Peyer's patch (tissue), 4 donors: Measurements from ENCODE around the gene AP2B1. TPM values are rescaled to one million over a fixed set of nuclear protein-coding genes. Genes with fewer than 3 reads are reported as not detected.
"Not testable (repeated sequence)": the region's sequence is repeated elsewhere in the genome, so short reads cannot be mapped to it uniquely, and the experiment has no call there.

Source experiments
- DNase-seq, 3 donors: peaks; one replicate each; pipeline ENCODE4 v3.0.0-alpha.2; 2017 to 2019
- H3K27ac ChIP-seq, 4 donors: fragments of 200-600 bp; sonication (generic); one replicate each; pipeline ENCODE4 v1.5.1; 2016 to 2019
- H3K27me3 ChIP-seq, 2 donors: fragments of 200-600 bp; sonication (generic); one replicate each; pipeline ENCODE4 v1.5.1; 2019
- H3K36me3 ChIP-seq, 3 donors: fragments of 200-600 bp; sonication (generic); one replicate each; pipeline ENCODE4 v1.5.1; 2016 to 2019
- H3K4me1 ChIP-seq, 4 donors: fragments of 200-600 bp; sonication (generic); one replicate each; pipeline ENCODE4 v1.5.1; 2016 to 2019
- H3K4me3 ChIP-seq, 4 donors: fragments of 200-600 bp; sonication (generic); 1 replicate in 3 of 4; 2 replicates in 1 of 4; pipeline ENCODE4 v1.5.1; 2016 to 2019; ENCODE audit warnings: mild to moderate bottlenecking in 1 of 4
- H3K9me3 ChIP-seq, 4 donors: fragments of 200-600 bp; sonication (generic); one replicate each; pipeline ENCODE4 v1.5.1; 2016 to 2019; ENCODE audit warnings: mild to moderate bottlenecking in 1 of 4
- CTCF ChIP-seq, 6 experiments: fragments of 450-650 bp in 4 of 6; fragments of 200-600 bp in 2 of 6; sonication (generic) in 1 of 6; IDR thresholded peaks; one replicate each; pipeline ENCODE4 v1.5.1; 2017 to 2019; ENCODE audit warnings: antibody characterized with exemption in 6 of 6, mild to moderate bottlenecking in 3 of 6, moderate library complexity in 1 of 6
- POLR2A ChIP-seq, 2 donors: fragments of 450-650 bp; IDR thresholded peaks; one replicate each; pipeline ENCODE4 v1.5.1; 2017; ENCODE audit warnings: antibody characterized with exemption in 2 of 2, mild to moderate bottlenecking in 2 of 2, moderate library complexity in 2 of 2
- total RNA-seq, 4 donors: library from RNA; depleted of rRNA; stranded (reverse); fragments of >200 nt; gene quantifications; one replicate each; pipeline ENCODE4 v1.1.0, GENCODE V29; 2016

Gene AP2B1
- total RNA-seq, 4 donors from 2014 or later = 46.2 to 75.3 (median 66.6) TPM

GRCh38 chr17:35698800-35699199 is 111.7 kb downstream of the AP2B1 start:
- no peaks in the 10 kb centered on the region for H3K4me1 ChIP-seq
- no peaks in the 10 kb centered on the region for H3K9me3 ChIP-seq
- H3K4me3 ChIP-seq = no peak overlapping the region
- H3K36me3 ChIP-seq = peaks cover 0 to 27% (median 0%) of the 10 kb centered on the region in 3 donors
- TF ChIP-seq CTCF (IDR thresholded peaks at IDR 0.05) (no peak), POLR2A (IDR thresholded peaks at IDR 0.05) (no peak)
- H3K27me3 ChIP-seq = no peaks in the 10 kb centered on the region
- DNase-seq = no peak
- no peak overlapping the region for H3K27ac ChIP-seq

DNA sequence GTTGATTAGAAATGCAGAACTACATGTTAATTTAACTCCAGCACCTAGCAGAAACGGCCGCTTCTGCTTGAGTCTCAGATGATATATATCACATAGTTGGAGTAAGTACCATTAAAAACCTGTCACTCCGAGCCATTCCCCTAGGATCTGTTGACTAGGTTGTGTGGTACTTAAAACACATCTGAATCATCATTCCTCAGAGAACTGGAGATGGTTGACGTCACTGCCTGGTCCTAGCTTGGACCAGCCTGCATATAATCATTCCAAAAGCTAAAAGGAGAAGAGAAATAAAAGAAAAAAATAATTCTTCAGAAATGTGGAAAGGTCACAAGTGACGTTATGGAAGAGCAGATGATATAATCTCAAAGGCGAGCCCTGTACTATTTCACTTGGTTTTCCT is 113.0 kb downstream of the AP2B1 start:
- H3K27ac ChIP-seq = no peak overlapping the region
- H3K4me3 ChIP-seq = no peak overlapping the region
- H3K4me1 ChIP-seq = no peaks in the 10 kb centered on the region
- no peak for DNase-seq
- H3K36me3 ChIP-seq = peaks cover 0 to 20% (median 0%) of the 10 kb centered on the region in 3 donors
- no peaks in the 10 kb centered on the region for H3K9me3 ChIP-seq
- H3K27me3 ChIP-seq = no peaks in the 10 kb centered on the region
- TF ChIP-seq POLR2A (IDR thresholded peaks at IDR 0.05) (no peak), CTCF (IDR thresholded peaks at IDR 0.05) (no peak)

- Histone ChIP-seq H3K9me3 (no peaks in the 10 kb centered on the region), H3K27me3 (no peaks in the 10 kb centered on the region), H3K27ac (no peak overlapping the region), H3K4me3 (no peak overlapping the region), H3K4me1 (no peaks in the 10 kb centered on the region), H3K36me3 (peaks cover 0 to 6% (median 0%) of the 10 kb centered on the region in 3 donors)
- no peak for DNase-seq
- no peak for TF ChIP-seq CTCF (IDR thresholded peaks at IDR 0.05)
- TF ChIP-seq POLR2A (IDR thresholded peaks at IDR 0.05) = no peak
Measured at GRCh38 chr17:35701491-35701890, 114.4 kb downstream of the AP2B1 start.

GRCh38 chr17:35703308-35703707 is 116.2 kb downstream of the AP2B1 start:
- not testable (repeated sequence) for H3K4me3 ChIP-seq, H3K27me3 ChIP-seq, H3K27ac ChIP-seq, H3K4me1 ChIP-seq, DNase-seq, H3K9me3 ChIP-seq, H3K36me3 ChIP-seq

GRCh38 chr17:35705230-35705629 is 118.1 kb downstream of the AP2B1 start:
- Histone ChIP-seq H3K9me3 (no peaks in the 10 kb centered on the region), H3K27ac (no peak overlapping the region), H3K27me3 (no peaks in the 10 kb centered on the region), H3K4me3 (no peak overlapping the region), H3K36me3 (peaks cover 0 to 6% (median 0%) of the 10 kb centered on the region in 3 donors), H3K4me1 (no peaks in the 10 kb centered on the region)
- no peak for DNase-seq
- TF ChIP-seq CTCF (IDR thresholded peaks at IDR 0.05) = no peak
- no peak for TF ChIP-seq POLR2A (IDR thresholded peaks at IDR 0.05)

DNA sequence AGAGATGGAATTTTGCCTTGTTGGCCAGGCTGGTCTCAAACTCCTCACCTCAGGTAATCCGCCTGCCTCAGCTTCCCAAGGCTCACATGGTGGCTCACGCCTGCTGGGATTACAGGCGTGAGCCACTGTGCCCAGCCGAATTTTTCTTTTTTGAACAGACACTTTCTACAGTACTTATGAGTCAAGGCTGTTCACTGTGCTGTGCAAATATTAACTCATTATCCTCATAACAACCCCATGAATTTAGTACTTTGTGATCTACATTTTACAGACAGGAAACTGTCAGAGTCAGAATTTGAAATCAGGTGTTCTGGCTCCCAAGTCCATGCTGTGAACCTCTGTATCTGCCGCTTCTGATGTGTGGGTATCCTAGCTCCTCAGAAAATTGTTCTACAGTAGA is 118.6 kb downstream of the AP2B1 start:
- TF ChIP-seq POLR2A (IDR thresholded peaks at IDR 0.05) (no peak), CTCF (IDR thresholded peaks at IDR 0.05) (no peak)
- no peaks in the 10 kb centered on the region for H3K9me3 ChIP-seq
- H3K36me3 ChIP-seq = peaks cover 0 to 11% (median 0%) of the 10 kb centered on the region in 3 donors
- no peak overlapping the region for H3K4me3 ChIP-seq
- no peak for DNase-seq
- no peaks in the 10 kb centered on the region for H3K4me1 ChIP-seq
- no peaks in the 10 kb centered on the region for H3K27me3 ChIP-seq
- no peak overlapping the region for H3K27ac ChIP-seq
